Ureter (tissue), 1 donor: ENCODE measurements around the gene ADAMTS2. TPM values are rescaled to one million over a fixed set of nuclear protein-coding genes. Genes with fewer than 3 reads are reported as not detected.

ENCODE experiments used
- DNase-seq: peaks from one replicate; pipeline ENCODE4 v3.0.0-alpha.2; 2020; ENCODE audit warnings: low spot score
- total RNA-seq: library from RNA; stranded (reverse); gene quantifications from one replicate; pipeline ENCODE4 v1.2.4, GENCODE V29; 2023
- donor health status: DM: yes; HTN: yes; CAD: no.

The ADAMTS2 gene
- total RNA-seq, 1 donor from 2014 or later: 13.3 TPM

DNA sequence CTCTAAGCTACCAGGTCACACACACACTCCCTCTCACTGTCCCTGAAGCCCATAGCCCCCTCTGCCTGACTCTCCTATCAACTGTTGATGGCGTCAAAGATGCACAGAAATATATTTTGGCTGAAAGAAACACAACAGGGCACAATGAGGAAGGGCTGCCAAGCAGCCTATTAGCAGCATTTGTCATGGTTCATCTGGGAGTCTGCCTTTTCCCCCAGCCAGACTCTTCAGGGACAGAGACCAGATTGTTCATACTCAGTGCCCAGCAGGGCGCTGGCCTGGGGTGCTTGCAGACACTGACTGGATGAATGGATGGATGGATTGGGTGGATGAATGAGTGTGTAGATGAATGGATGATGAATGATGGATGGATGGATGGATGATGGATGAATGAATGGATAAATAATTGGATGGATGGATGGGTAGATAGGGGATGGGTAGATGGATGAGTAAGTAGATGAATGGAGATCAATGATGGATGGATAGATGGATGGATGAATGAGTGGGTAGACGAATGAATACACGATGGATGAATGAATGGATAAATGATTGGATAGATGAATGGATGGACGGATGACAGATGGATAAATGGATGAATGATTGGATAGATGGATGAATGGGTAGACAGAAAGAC, 90.5 kb downstream of the ADAMTS2 start:
- peak; percentile 22 for DNase-seq

DNA sequence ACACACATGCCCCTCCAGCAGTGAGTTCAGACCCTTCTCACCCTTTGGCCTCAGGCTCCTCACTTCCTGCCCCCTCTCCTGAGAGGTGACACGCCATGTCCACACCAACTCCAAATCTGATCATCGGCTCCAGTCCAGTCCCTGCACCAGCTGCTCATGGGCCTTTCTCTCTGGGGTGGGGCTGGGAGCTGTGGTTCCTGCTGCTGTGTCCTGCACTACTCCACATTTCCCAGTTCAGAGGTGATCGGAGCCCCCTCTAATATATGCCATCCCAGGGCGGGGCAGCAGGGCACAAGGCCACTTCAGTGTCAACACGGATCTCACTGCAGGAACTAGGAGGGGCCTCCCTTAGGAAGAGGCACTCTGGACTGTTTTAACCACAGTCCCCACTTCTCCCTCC, 91.5 kb downstream of the ADAMTS2 start:
- DNase-seq: peak; percentile 20

DNA sequence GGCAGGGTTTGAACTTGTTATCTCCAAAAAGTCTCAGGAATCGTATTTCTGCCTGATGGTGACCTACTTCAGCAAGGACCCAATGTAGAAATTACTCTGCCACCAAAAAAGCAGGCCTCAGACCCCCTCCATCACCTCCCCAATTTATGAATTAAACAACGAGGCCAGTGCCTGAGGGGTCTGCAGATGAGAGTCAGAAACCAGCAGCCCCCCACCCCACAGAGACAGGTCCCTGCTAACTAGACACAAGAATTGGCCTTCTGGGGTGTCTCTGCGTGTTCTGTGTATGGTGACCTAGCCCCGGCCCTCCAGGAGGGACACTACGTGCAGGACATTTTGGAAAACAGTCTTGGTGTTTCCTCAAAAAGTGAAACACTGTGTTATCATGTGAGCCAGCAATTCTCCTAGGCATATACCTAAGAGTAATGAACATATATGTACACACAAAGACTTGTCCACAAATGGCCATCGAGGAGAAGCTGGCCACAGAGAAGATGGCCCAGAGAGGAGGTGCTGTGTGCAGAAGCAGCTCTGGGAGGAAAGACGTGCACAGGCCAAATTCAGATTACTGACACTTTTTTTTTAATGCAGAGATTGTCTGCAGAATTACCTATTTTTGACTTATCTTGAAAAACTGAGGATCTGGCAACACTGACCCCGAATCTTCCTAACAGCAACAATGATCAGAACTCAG, 93.8 kb downstream of the ADAMTS2 start:
- peak; percentile 34 for DNase-seq

DNA sequence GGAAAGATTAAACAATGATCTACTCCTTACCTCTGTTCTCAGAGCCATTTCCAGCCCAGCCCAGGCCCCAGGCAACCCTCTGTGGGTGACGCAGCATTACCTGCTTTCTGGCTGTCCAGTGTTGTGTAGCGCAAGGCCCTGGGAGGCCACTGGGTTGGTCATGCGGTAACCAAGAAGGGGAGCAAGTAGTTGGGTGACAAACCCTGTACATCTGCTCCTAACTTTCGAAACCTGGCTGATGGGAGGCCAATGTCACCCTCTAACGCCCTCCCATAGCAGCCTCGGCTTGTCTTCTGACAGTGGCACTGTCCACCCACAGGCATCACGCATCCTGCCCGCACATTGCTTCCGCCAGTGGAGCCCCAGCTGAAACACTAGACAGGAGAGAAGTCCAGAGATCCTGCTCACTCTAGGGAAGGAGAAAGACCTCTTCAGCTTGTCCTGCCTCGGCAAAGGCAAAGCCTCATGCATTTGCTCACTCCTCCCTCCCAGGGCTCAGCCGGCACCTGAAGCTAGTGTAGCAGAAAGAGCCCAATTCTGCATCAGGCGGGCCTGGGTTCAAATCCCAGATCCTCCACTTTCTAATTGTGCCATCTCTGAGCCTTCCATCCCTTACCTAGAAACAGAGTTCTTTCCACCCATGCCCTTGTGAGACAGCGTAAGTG, 94.6 kb downstream of the ADAMTS2 start:
- peak; percentile 36 for DNase-seq

DNA sequence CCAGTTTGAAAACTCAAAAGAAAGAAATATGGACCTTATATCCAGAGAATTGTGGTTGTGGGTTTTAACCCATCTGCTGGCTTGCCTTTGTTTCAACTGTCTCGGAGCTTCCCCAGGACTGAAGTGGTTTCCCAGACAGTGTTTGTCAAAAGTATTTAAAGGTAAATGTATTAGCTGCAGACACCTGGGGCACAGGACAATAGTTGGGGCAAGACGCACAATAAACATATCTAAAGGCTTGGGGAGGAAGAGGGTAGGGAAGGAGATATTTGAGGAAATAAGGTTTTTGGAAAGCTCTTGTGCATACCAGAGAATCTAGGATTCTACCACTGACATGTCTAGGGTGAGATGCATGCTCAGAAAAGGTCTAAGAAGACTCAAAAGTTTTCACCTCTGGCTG, 99.0 kb downstream of the ADAMTS2 start:
- DNase-seq: no peak

DNA sequence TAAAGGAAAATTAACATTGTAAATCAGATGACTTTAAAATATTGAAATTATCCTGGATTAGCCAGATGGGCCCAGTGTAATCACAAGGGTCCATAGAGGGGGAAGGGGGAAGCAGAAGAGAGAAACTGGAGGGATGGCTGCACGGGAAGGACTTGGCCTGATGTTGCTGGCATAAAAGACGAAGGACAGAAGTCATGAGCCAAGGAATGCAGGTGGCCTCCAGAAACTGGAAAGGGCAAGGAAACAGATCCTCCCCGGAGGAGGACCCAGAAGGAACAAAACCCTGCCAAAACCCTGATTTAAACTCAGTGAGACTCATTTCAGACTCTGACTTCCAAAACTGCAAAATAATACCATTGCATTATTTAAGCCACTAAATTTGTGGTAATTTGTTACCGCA, 100.2 kb downstream of the ADAMTS2 start:
- no peak for DNase-seq

- DNase-seq: no peak
These were observed 101.2 kb downstream of the ADAMTS2 start for GRCh38 chr5:179244044-179244443.

- no peak for DNase-seq
These were observed 101.9 kb downstream of the ADAMTS2 start for GRCh38 chr5:179243333-179243732.

DNA sequence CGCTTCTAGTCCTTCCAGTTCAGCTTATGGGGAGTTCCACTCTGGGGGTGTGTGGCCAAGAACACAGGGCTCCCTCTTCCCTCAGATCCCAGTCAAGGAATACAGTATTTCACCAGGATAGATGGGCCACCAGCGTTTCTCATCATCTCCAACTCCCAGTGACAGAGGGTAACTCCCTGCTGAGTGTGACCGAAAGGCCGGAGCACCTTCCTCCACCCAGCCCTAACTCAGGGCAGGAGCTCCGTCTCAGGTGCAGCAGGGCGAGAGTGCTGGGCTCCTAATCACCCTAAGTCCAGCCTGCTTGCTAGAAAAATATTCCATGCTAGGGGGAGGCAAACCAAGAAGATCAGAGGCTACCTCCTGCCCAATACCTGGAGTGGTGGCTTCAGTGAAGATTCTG, 102.6 kb downstream of the ADAMTS2 start:
- no peak for DNase-seq

GRCh38 chr5:179241764-179242370, 103.4 kb downstream of the ADAMTS2 start:
- no peak for DNase-seq

DNA sequence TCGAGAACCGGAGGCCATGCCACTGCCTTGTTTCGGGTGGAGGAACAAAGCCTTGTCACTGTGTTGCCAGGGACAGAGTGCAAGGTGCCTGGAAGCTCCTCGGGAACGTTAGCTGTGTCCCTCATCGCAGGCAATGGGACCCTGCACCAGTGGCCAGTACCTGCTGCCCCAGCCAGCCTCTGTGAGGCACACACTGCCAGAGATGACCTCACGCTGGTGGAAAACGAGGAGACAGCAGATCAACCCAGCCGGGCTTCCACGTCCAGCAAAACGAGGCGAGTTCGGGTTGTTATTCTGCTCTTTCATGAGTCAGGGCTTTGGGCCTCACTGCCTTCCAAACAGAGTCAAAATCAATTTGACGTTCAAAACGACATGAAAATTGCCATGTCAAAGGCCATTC, 104.1 kb downstream of the ADAMTS2 start:
- no peak for DNase-seq

DNA sequence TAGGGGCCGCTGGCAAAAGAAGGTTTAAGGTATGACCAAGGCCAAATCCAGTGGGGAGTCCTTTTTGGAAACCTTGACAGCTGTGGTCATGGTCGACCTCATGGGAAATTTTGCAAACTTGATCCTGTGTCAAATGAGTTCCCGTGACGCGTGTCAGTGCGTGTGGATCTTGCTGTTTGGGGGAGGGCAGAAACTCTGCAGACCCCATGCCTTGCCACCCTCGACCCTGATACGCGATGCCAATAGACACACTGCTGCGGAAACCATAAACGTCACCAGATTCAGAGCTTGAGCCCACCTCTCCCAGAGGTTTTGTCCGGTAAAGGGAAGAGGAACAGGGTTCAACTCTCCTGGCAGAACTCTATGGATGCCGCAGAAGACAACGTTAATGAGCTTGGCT, 104.7 kb downstream of the ADAMTS2 start:
- no peak for DNase-seq

- DNase-seq: peak; percentile 22
These were observed 105.8 kb downstream of the ADAMTS2 start for GRCh38 chr5:179239256-179240135.

DNA sequence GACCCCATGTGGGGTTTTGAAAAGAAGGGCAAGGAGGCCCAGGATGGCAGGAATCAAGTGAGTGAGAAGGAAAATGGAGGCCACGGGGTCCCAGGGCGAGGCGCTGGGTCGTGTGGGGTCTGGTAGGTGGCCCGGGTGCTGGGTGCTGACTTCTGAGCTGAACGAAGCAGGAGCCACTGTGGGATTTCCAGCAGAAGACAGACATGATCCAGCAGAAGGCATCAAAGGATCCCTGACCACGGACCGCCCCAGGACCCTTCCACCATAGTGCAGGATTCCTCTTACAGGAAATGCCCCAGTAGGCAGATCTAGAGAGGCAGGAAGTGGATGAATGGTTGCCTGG, 106.7 kb downstream of the ADAMTS2 start:
- DNase-seq: peak; percentile 10

DNA sequence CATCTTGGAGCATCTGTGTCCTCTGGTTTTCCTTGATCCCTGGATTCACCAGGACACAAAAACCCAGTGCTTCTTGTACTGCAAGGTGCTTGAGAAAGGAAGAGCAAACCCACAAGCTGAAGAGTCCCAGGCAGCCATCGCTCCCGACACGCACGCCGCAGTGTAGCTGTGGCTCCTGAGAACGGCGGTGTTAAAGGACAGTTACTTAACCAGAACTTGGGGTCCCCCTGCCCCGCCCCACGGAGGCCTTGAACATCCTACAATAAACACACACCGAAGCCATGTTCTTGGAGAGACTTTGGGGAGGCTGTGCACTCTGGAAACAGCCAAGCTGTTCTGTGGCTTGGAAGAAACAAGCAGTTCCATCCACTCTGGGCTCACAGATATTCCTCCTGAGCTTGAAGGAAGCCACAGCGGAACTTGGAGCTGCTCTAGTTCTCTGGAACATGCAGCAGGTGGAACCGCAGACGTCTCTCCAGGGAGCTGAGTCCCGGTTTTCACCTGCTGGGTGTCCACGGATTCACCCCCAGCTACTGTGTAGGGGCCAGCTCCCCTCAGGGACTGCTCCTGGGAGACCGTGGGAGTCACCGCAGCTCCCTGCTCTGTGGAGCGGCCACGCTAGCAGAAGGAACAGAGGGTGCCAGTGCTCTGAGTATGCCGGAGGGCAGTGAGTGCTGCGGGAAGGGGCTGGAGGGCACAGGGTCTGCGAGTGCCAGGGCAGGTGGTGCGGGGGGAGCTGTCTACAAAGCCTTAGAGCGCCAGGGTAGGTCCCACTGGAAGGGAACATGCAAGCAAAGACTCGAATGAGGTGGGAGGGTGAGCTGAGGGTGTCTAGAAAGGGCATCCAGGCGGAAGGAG, 107.3 kb downstream of the ADAMTS2 start:
- peak; percentile 38 for DNase-seq

- peak; percentile 20 for DNase-seq
These were observed 109.6 kb downstream of the ADAMTS2 start for GRCh38 chr5:179235416-179236400.

DNA sequence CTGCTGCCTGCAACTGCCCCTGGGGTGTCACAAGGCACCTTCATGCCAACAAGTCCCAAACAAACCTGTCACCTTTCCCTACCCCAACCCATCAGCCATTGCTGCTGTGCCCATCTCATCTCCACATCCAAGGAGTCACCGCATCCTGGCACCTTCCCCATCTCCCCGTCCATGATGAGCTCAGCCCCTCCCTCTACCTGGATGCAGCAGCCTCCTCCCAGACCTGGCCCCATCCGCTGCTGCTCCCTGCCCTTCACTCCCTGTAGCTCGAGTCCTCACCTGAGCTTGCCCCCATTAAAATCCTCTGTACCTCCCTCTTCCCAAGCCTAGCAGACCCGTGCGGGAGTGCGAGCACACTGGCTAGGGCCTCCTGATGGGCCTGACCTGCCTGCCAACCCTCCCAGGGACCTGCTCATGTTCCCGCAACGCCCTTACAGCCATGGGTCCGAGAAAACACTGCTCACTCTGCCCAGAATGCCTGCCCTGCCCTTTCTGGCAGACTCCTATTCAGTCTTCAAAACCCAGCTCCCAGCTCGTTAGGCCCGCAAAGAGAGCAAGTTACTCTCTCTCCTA, 110.6 kb downstream of the ADAMTS2 start:
- DNase-seq: no peak

GRCh38 chr5:179233909-179234562, 111.2 kb downstream of the ADAMTS2 start:
- no peak for DNase-seq
